Ishikawa (cell line): ENCODE results near the gene SMARCB1.

Source experiments
- CEBPB ChIP-seq: IDR thresholded peaks from 2 replicates; pipeline ENCODE4 v1.6.1; 2012
- CREB1 ChIP-seq: IDR thresholded peaks from 2 replicates; pipeline ENCODE4 v1.6.1; 2012; ENCODE audit warnings: low read depth
- EGR1 ChIP-seq: IDR thresholded peaks from 2 replicates; pipeline ENCODE4 v1.6.1; 2012
- EP300 ChIP-seq: IDR thresholded peaks from 2 replicates; pipeline ENCODE4 v1.6.1; 2012; ENCODE audit warnings: borderline replicate concordance
- FOXM1 ChIP-seq: IDR thresholded peaks from 2 replicates; pipeline ENCODE4 v1.6.1; 2012; ENCODE audit warnings: low read depth, borderline replicate concordance
- MAX ChIP-seq: IDR thresholded peaks from 2 replicates; pipeline ENCODE4 v1.6.1; 2012
- NFIC ChIP-seq: IDR thresholded peaks from 2 replicates; pipeline ENCODE4 v1.6.1; 2012
- RAD21 ChIP-seq: IDR thresholded peaks from 2 replicates; pipeline ENCODE4 v1.6.1; 2012; ENCODE audit warnings: low read depth
- REST ChIP-seq: IDR thresholded peaks from 2 replicates; pipeline ENCODE4 v1.6.1; 2012; ENCODE audit warnings: low read depth, mild to moderate bottlenecking
- TAF1 ChIP-seq: IDR thresholded peaks from 2 replicates; pipeline ENCODE4 v1.6.1; 2012; ENCODE audit warnings: low read depth, mild to moderate bottlenecking
- TCF12 ChIP-seq: IDR thresholded peaks from 2 replicates; pipeline ENCODE4 v1.6.1; 2012; ENCODE audit warnings: low read depth
- TEAD4 ChIP-seq: IDR thresholded peaks from 2 replicates; pipeline ENCODE4 v1.6.1; 2012
- YY1 ChIP-seq: IDR thresholded peaks from 2 replicates; pipeline ENCODE4 v1.6.1; 2012; ENCODE audit warnings: low read depth
- ZBTB7A ChIP-seq: IDR thresholded peaks from 2 replicates; pipeline ENCODE4 v1.6.1; 2012; ENCODE audit warnings: low read depth
- TF ChIP-seq, protein P1 (sequence below): IDR thresholded peaks from 2 replicates; pipeline ENCODE4 v1.6.1; 2012

Gene SMARCB1

GRCh38 chr22:23759566-23759965 lies 27.2 kb upstream of the SMARCB1 start:
- TF ChIP-seq, protein P1, sequence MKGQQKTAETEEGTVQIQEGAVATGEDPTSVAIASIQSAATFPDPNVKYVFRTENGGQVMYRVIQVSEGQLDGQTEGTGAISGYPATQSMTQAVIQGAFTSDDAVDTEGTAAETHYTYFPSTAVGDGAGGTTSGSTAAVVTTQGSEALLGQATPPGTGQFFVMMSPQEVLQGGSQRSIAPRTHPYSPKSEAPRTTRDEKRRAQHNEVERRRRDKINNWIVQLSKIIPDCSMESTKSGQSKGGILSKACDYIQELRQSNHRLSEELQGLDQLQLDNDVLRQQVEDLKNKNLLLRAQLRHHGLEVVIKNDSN: no peak
- TF ChIP-seq CEBPB (no peak), TAF1 (no peak), FOXM1 (no peak)

DNA sequence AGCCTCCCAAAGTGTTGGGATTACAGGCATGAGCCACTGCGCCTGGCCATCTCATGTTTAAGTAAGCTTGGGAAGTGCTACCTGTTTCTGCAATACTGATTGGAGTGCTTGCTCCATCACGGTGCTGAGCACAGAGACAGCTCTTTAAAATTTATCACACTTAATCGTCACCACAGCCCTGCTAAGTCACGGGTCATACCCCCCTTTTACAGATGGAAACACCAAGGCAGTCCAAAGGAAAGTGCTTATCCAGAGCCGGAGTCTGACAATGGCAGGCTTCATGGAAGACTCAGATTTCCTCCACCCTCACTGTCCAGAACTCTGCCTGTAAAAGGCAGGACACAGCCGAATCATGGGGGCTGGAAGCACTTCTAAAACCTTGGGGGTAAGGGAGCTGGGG lies 26.7 kb upstream of the SMARCB1 start:
- TF ChIP-seq TCF12 (no peak), EGR1 (no peak), ZBTB7A (no peak), CREB1 (no peak), CEBPB (no peak), MAX (no peak), TEAD4 (no peak), NFIC (no peak), YY1 (no peak), FOXM1 (no peak), TAF1 (no peak), EP300 (no peak), REST (no peak), RAD21 (no peak)
- TF ChIP-seq, protein P1: no peak

DNA sequence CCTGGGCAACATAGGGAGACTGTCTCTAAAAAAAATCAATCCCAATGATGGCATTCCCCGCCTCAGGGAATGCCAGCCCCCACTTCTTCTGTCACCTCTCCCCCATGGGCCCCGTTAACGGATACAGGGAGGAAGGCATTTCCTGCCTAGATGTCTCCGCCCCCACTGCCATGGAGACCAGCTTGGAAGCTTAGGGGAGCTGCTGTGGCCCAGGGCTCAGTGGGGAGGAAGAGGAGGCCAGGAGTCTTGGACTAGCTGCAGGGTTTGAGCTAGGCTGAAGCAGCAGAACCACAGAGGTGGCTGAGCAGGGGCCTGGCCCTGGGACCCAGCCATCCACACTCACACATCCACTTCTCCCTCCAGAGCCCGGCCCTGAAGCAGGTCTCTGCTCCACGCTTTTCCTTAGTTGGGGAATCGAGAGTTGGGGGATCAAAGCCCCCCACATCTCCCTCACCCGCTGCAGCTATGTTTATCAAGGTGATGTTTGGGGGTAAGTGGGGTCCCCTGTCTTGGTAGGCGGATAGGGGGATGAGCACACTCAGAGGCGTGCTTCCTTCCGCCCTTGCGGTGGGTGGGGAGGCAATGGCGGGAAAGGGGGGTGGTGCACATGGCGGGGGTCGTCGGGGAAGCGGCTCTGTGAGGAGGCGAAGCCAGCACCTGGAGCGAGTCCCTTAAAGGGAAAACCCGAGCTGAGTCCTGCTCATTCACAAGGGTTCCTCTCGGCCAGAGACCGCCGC lies 23.8 kb upstream of the SMARCB1 start, which contains the start of gene C22orf15:
C22orf15 (plus strand) TSS at position 149 of the 737 bp plus-strand sequence; CDS start at position 466, 317 bp downstream.
- TF ChIP-seq CEBPB: no peak

DNA sequence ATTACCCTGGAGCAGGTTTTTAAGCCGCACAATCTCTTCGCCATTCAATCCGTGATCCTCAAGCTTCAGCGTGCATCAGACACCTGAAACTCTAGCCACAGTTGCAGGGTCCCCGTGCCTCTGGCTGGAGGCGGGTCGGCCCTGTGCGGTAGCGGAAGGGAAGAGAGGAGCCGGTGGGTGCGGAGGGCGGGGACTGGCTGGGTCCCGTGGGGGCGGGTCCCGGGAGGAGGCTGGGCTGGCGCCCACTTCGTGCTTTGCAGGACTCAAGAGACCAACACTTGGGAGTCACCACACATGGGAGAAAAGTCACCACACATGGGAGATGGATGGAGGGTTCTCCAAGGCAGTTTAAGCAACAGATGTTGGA lies 23.2 kb upstream of the SMARCB1 start:
- TF ChIP-seq, protein P1: no peak
- TF ChIP-seq FOXM1 (no peak), CEBPB (no peak), YY1 (no peak), ZBTB7A (no peak), EP300 (no peak), RAD21 (no peak), TAF1 (no peak)

- TF ChIP-seq EGR1 (no peak), TEAD4 (no peak)
Observed at GRCh38 chr22:23763954-23764353, 22.8 kb upstream of the SMARCB1 start.

DNA sequence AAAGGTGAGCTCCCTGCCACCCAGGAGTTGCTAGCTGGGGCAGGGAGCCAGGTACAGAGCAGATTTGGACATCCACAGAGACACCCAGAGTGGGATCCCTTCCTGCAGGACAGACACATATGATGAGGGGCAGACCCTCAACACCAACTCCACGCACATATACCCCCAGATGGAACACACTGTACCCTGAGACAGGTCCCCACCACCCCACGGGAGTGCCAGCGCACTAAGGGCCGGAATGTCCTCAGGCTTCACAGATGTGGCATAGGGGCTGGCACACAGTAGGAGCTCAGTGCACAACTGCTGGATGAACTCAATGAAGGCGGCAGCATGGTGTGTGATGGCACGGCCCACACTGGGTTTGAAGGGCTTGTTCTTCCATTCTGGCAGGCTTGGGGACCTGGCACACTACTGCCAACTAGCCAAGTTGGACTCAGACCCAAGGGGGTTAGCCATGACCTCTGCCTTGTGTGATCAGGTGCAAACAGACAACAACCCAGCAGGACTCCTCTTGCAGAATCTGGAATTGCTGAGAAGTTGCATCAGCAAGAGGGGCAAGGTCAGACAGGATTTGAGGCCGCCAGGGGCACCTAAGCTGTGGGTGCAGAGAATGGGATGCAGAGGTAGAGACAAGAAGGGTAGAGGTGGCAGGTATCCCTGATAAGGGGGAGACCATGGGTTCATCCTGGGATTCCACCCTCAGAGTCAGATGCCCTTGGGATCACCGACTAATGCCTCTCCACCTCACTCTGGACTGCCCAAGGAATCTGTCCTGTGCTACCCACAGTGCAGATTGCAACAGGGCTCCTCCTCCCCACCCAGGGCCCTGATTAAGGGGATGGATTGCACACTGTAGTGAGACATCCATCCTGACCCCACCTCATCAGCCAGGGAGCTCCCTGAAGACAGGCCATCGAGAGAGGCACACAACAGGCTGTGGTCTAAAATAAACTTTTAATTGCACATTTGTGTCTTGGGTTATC lies 21.6 kb upstream of the SMARCB1 start:
- TF ChIP-seq ZBTB7A (no peak), YY1 (no peak), EGR1 (no peak), EP300 (no peak), TAF1 (no peak), TEAD4 (no peak), FOXM1 (no peak), CEBPB (no peak), TCF12 (no peak)
- TF ChIP-seq, protein P1: no peak

- no peak for TF ChIP-seq TAF1
- TF ChIP-seq REST: no peak
- TF ChIP-seq TEAD4: no peak
- no peak for TF ChIP-seq EGR1
- TF ChIP-seq ZBTB7A: no peak
- TF ChIP-seq, protein P1: no peak
- TF ChIP-seq TCF12: no peak
- TF ChIP-seq RAD21: no peak
- no peak for TF ChIP-seq NFIC
- TF ChIP-seq YY1: no peak
- no peak for TF ChIP-seq CREB1
- no peak for TF ChIP-seq CEBPB
- no peak for TF ChIP-seq FOXM1
- no peak for TF ChIP-seq EP300
- no peak for TF ChIP-seq MAX
Observed at GRCh38 chr22:23767303-23767672, 19.5 kb upstream of the SMARCB1 start.
